ENCODE measurements around the gene ZNF385D.

- peak; percentile 44 for TF ChIP-seq CTCF (IDR thresholded peaks at IDR 0.05)
- no peak for TF ChIP-seq TEAD4 (CRISPR knock-in tag; IDR thresholded peaks at IDR 0.05)
- no peak for TF ChIP-seq SP1 (CRISPR knock-in tag; conservative IDR thresholded peaks at IDR 0.05)
- no peak for TF ChIP-seq USF1 (CRISPR knock-in tag; IDR thresholded peaks at IDR 0.05)
- TF ChIP-seq CREM (CRISPR knock-in tag; IDR thresholded peaks at IDR 0.05) = no peak
Measured at GRCh38 chr3:21484057-21484827, 266.8 kb downstream of the ZNF385D start.
